DMS79 (cell line): Measurements from ENCODE around the gene ETV7.
"Not testable (repeated sequence)": the region's sequence is repeated elsewhere in the genome, so short reads cannot be mapped to it uniquely, and the experiment has no call there.

Experiments
- DNase-seq: peaks from one replicate; lab custom pipeline; 2025; lab: John Stamatoyannopoulos, UW

The ETV7 gene

DNA sequence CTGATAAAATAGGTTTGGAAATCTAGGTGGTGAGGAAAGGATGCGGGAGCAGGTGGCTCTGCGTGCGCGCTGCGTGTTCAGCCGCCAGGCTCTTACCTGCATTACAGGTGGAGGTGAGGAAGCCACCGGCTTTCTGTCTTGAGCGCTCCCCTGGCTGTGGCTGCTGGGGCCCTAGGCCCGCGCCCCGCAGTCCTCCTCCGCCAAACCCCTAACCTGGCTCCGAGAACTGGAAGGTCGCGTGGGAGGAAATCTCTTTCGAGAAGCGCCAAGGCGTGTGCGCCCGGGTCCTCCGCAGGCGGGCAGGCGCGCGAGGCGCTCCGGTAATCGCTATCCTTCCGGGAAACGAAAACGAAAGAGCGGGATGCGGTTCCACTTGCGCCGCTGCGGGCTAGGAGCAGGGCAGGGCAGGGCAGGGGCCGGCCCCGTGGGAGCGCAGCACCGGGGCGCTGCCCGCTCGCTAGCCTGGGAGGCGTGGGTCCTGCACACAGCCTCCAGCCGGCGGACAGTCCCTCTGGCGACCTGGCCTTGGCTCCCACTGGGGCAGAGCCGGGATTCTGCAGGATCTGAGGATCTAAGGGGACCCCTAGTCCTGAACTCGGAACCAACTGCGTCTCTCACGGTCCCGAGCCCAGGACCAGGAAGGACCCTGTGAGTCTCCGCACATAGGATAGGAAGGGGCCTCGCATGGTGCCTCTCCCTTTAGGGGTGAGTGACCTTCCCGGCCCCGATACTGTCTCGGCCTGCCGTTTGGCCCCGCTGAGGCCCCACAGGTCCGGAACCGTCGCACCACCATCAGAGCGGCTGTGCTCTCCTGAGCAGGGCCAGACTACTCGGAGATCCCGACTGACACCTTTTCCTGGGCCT lies at the start of gene ETV7:
Gene ETV7 (minus strand): TSS at position 230 of the 864 bp plus-strand sequence. CDS start 128 bp downstream, at position 102.
- DNase-seq: no peak

DNA sequence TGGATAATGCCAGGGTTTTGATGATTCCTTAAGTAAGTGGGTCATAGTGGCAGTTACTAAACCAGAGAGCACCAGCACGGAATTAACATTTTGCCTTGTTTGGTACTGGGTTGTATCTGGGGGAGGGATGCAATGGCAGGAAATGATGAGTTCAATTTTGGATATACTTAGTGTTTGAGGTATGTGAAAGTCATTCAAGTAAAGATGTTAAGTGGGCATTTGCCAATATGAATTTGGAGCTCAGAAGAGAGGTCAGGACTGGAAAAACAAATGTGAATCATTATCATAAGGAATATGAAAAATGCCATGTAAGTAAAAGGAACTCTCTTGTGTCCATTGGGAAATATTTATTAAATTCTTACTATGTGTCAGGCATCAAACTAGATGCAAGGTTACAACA lies 49.0 kb upstream of the ETV7 start:
- no peak for DNase-seq

DNA sequence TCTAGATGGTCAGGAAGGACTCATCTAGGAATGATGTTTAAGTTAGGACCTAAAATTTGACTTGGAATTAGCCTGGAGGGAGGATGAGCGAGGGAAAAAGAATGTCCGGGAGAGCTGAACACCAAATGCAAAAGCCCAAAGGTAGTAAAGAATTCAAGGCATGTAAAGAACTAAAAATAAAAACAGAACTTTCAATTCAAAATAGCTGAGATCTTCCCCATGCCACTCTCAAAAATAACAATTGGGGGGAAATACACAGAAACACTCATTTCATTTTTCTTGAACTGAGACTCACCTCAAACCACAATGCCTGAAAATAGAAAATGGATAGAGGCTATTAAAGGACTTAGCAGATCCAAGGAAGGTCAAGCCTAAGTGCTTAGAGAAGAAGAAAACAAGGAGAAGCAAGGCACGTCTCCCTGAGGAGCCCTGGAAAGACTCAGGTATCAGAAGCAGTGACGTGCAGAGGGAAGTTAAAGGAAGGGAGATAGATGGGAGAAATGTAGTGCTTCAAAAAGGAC lies 44.7 kb upstream of the ETV7 start:
- DNase-seq: no peak

DNA sequence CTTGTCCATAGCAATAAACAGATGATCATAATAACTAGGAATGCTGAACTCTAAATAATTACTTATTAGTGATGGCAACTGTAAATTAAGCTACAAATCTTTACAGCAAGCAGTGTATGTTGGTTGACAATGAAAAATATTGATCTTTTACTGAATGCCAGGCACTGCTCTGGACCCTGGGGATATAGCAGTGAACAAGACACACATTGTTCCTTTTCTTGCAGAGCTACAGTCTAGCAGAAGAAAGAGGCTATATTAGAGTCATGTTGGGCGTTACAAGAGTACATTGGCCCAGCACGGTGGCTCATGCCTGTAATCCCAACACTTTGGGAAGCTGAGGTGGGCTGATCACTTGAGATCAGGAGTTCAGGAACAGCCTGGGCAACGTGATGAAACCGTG lies 43.7 kb upstream of the ETV7 start:
- DNase-seq: no peak

DNA sequence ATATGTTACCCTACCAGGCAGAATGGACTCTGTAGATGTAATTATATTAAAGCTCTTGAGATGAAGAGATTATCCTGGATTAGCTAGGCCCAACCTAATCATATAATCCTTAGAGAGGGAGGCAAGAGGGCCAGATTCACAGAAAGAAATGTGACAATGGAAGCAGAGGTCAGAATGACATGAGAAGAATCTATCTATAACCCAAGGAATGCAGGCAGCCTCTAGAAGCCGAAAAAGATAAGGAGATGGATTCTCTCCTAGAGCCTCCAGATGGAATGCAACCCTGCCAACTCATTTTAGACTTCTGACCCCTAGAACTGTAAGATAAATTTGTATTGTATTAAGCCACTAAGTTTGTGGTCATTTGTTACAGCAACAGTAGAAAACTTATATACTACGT lies 42.9 kb upstream of the ETV7 start:
- no peak for DNase-seq

DNA sequence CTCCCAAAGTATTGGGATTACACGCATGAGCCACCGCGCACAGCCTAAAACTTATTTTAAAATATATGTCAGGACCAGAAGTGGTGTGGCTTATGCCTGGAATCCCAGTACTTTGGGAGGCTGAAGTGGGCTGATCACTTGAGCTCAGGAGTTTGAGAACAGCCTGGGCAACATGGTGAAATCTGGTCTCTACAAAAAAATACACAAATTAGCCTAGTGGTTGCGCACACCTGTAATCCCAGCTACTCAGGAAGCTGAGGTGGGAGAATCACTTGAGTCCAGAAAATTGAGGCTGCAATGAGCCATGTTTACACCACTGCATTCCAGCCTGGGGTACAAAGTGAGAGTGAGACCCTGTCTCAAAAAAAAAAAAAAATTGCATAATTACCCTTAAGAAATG lies 41.4 kb upstream of the ETV7 start:
- DNase-seq: no peak

DNA sequence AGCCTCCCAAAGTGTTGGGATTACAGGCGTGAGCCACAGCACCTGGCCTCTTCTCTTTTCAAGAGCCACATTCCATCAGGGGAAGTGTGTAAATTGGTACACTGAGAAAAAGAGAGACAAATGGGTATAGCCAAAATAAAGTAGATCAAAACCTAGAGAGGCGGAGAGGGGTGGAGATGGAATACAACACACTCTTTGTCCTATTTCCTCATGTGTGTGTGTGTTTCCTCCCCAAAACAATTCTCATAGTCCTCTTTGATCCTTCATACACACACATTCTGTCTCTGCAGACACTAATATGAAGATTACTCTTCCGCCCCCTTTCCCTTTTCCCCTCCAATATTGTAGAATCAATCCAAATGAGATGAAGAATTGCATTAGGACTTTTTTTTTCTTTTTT lies 39.2 kb upstream of the ETV7 start:
- no peak for DNase-seq

DNA sequence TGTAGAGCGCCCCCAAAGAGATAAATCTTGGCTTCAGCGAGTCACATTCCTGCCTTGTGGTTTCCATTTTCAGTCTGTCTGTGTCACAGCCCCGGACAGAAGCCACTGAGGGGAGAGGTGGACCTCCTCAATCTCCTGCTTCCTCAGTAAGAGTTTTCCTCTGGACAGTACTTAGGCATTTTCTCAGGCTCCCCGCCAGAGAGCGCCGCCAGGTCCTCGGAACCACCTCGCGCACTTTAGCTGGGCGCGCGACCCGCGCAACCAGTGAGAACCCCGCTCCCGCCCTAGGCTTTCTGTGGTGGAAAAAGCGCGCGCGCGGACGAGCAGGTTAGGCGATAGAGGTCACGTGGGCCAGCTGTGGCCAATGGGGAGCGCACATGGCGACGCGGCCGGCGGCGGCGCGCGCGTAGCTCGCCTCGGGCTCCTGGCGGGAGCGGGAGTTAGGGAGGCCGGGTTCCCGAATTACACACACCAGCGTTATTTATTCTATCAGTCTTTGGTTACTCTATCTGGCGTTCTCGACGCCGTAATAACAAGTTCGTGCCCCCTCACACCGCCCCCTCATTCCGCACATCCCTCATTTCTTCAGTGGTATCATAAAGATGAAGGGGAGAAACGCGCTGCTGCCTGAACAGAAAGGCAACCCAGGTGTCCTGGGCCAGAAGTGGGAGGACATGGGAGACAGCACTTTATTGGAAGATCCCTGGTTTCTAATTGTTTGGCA lies 35.8 kb upstream of the ETV7 start:
- DNase-seq: peak; percentile 95

DNA sequence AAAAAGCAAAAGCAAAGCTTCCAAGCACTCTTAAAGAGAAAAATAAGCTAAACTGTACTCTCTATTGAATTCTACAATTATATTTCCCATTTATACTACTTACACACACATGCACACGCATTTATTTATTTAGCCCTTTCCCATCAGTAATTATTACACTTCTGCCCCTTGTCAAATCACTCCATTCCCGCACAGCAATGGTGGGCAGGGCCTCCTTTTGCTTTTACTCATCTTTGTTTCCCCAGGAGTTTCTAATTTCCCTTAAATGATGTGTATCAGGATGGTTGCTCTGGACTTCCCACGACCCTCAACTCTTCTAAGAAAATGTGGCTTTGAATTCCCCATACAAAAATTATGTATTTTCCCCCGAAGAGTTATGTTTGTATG lies 35.2 kb upstream of the ETV7 start:
- DNase-seq: no peak

DNA sequence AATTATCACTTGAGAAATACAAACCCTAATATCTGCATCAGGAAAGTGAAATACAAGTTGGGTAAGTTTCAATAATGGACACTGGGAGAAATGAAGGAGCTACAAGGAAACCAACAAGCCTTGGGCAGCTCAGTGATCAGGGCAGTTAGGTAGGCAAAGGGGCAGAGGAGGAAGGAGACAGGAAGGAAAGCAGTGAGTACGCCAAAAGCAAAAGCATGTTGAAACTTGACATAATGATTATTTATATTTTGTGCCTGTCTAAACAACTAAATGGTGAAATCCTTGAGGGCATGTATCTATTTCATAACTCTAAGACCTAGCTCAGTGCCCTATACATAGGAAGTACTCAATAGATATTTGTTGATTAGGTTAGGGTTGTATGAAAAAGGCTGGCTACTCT lies 31.8 kb upstream of the ETV7 start:
- DNase-seq: no peak

DNA sequence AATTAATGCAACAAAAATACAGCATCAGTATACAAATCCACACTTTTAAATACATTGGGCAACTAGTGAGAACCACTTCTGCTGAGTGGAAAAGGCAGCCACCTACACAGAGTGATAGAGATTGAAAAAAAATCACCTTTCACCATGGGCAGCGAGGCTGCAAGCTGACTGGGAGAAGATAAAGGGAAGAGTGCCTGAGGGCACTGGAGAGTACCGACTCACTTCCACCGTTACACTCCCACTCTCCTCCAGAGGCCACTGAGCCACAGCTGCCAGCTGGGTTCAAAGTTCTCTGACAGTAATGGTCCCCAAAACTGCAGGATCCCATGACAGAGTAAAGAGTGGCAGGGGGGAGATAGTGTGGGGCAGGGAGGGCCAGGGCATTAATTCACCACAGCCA lies 31.1 kb upstream of the ETV7 start:
- no peak for DNase-seq

DNA sequence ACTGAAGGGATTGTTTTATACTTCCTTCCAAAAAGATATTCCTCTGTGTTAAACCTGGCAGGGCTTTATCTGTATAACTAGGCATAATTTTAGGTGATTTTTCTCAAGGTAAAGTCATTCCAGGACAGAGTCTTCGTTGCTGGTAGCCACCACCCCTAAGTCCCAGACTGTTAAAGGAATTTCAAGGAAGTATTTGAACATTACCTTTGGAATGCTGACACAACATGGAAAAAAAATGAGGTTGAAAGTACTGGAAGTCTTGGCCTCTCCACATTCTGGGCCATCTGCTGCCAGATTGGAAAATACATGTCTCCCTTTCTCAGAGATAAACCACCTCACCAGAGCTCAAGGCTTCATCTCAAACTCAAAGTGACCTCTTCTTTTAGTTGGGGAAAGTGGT lies 27.0 kb upstream of the ETV7 start:
- DNase-seq: no peak

DNA sequence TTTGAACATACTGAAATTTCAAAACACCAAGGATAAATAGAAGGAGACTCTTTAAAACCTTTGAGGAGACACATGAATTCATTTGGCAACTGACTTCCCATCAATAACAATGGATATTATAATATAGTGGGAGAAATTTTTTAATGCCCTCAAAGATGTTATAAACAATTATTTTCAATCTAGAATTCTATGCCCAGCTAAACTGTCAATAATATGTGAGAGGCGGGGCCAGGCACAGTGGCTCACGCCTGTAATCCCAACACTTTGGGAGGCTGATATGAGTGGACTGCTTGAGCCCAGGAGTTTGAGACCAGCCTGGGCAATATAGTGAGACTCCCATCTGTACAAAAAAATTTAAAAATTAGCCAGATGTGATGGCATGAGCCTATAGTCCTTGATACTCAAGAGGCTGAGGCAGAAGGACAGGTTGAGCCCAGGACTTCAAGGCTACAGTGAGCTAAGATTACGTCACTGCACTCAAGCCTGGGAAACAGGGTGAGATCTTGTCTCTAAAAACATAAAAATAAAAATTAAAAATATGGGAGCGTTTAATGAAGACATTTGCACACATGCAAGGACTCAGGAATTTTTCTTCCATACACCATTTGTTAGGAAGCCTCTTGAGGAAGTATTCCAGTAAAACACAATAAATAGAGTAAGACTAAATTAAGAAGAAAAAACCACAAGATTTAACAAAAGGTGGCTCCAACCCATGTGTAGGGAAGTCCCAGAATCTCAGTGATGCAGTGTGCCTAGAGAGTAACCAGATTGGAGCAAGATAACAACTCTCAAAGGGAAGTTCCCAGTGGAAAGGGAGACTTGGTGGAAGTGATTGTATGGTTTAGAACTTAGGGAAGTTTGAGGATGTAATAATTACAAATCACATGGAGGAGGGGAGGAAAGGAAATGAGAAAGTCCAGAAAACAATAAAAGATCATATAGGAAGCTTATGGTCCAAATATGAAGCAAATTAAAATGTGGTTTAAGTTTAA lies 26.3 kb upstream of the ETV7 start:
- DNase-seq: no peak

DNA sequence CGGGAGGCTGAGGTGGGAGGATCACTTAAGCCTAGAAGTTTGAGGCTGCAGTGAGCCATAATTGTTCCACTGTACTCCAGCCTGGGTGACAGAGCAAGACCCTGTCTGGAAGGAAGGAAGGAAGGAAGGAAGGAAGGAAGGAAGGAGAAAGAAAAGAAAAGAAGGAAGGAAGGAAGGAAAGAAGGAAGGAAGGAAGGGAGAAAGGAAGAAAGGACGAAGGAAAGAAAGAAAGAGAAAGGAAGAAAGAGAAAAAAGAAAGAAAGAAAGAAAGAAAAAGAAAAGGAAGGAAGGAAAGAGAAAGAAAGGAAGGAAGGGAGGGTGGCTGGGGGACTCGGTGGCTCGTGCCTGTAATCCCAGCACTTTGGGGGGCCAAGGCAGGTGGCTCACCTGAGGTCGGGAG lies 22.2 kb upstream of the ETV7 start:
- not testable (repeated sequence) for DNase-seq

DNA sequence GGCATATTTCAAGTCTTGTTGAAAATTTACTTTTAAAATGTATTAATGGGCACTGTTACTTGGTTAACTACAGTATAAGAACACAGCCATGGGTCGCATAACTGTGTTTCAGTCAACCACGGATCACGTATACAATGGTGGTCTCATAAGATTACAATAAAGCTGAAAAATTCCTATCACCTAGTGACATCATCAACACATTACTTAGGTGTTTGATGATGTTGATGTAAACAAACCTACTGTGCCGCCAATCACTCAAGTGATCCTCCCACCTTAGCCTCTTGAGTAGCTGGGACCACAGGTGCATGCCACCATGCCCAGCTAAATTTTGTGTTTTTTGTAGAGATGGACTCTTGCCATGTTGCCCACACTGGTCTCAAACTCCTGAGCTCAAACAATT lies 16.7 kb upstream of the ETV7 start:
- no peak for DNase-seq

DNA sequence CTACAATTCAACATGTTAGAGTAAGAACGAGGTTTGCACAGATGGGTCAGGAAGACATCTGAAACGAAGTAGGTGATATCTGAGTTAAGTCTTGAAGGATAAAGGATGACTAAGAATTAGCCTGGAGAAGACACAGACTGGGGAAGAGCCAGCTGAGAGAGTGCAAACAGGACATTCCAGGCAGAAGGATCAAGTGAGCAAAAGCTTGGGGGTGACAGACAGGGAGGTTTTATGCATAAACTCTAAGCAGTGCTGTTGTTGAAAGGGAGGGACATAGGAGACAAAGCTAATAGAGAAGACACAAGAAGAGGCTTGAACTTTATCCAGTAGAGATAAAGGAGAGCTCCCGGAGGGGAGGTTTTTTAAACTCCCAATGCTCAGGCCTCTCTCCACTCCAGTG lies 15.0 kb upstream of the ETV7 start:
- DNase-seq: no peak

DNA sequence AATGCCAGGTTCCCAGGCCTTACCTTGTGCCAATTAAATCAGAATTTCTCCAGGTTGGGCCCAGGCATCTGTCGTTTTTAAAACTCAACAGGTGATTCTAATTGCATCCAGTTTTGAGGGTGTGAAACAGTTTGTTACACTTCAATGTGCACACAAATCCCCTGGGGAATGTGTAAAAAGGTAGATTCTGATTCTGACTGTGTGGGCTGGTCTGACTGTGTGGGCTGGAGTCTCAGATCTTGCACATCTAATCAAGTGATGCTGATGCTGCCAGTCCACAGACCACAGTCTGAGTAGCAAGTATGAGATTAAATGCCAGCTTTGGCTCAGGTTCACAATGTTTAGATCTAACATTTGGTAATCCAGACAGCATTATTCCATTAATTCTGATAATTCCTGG lies 12.5 kb upstream of the ETV7 start:
- no peak for DNase-seq

DNA sequence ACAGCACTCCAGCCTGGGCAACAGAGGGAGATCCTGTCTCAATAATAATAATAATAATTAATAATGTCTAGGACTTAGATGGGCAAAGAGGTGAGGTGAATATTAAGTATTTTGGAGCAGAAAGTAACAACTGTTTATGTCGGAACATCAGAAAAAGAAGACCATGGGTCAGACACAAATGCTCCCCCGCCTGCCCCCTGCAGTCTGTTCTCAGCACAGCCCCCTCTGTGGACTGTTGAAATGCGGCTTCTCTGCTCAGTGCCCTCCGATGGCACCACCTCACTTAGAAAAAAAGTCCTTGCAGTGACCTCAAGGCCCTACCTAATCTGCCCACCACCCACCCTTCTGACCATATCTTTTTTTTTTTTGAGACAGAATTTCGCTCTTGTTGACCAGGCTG lies 5.2 kb upstream of the ETV7 start:
- no peak for DNase-seq

DNA sequence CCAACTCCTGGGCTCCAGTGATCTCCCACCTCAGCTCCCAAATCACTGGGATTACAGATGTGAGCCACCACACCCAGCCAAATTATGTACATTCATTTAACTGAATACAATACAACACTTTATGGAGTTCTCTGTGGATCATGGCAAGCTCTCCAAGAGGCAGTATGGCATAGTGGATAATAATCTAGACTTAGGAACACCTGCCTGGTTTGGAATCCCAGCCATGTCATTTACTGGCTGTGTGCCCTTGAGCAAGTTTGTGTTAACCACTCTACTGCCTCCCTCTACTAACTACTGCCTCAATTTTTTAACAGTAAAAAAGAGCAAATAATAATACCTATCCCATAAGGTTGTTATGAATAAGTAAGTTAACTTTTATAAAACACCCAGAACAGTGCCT lies 1.9 kb upstream of the ETV7 start:
- no peak for DNase-seq

DNA sequence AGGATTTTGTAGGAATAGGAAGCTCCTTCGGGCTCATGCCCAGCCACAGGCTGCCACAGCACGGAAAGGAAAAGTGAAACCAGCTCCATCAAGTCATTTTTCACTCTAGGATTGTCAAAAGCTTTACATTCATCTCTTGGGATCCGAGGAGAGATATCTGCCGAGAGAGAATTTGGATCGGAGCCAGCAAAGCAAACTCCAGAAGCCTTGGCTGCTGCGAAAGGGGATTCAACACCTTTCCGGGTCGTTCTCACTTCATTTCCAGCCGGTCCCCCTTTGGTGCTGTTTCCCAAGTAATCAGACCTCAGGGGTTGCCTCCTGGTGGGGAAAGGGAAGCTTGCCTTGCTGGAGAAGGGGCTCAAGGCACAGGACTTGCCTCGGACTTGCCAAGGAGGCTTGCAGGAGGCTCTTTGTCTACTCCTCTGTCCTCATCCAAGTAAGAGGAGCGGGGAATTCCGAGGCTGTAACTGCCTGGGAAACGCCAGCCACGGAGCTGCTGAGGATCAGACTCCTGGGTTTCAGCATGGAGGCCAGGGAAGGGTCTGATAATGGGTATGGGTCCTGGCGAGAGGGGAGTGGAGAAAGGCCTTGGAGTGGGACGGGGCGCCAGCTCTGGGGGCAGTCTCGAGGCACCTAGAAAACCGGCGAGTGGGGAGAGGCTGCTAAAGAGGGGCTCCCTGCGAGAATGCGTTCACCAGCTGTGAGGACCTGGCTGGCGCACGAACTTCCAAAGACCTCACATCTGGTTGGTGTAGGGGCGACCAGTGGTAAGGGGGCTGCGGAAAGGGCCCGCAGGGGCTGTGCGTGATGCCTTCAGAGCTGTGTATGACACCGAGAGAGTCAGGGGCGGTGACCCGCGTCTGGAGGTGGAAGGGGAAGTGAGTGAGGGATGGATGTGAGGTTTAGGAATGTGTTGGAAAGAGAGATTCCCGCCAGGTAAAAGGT lies 702 bp downstream of the ETV7 start:
- DNase-seq: peak; percentile 49

DNA sequence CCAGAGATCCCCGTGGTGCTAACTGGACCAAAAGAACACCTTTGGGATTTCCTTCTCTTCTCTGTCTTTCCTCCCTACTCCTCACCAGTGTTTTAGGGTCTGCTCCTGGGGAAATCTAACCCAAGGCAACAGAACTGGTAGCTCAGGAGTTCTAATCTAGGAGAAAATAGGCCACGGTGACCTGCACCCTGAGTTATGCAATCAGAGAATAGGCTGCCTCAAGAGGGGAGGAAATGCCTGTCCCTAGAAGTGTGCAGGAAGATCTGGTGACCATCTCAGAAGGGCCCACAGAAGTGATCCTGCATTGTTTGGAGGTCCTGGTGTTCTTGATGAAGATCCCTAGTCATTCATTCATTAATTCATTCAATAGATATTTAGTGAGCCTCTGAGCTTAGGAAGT lies 3.4 kb downstream of the ETV7 start:
- no peak for DNase-seq
